DOHH2 (cell line): ENCODE measurements around the gene E2F6.

Experiments used
- EZH2phosphoT487 ChIP-seq: fragments of 200-600 bp; sonication (generic); IDR thresholded peaks from 2 replicates; pipeline ENCODE4 v1.6.1; 2017; ENCODE audit warnings: borderline replicate concordance, mild to moderate bottlenecking, antibody characterized with exemption, low read length, moderate library complexity, mixed read lengths
- TF ChIP-seq, protein P1 (sequence below): fragments of 200-600 bp; sonication (generic); IDR thresholded peaks from one replicate; pipeline ENCODE4 v1.5.1; 2014; ENCODE audit warnings: antibody characterized with exemption, mild to moderate bottlenecking, low read depth, low read length; ENCODE audit not compliant: poor library complexity, severe bottlenecking

DNA sequence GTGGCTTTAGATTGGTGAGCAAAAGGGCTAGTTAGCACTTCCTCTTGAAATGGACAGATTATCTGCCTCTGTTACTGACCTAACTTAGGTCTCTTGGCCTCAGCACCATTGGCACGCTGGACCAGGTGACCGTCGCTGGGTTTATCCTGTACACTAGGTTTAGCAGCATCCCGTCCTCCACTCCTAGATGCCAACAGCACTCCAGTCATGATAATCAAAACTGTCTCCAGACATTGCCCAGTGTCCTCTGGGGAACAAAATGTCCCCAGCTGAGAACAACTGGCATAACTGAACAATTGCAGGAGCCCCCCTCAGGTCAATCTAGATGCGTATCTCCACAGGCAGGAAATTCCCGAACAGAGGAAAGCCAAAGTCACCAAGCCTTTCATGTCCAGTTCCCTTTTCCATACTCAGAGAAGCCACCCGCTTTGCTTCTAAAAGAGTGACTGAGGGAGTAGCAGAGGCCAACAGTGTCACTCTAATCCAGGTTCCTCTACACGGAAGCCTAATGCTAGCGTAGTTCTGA is 27.3 kb downstream of the E2F6 start:
- TF ChIP-seq, protein P1, sequence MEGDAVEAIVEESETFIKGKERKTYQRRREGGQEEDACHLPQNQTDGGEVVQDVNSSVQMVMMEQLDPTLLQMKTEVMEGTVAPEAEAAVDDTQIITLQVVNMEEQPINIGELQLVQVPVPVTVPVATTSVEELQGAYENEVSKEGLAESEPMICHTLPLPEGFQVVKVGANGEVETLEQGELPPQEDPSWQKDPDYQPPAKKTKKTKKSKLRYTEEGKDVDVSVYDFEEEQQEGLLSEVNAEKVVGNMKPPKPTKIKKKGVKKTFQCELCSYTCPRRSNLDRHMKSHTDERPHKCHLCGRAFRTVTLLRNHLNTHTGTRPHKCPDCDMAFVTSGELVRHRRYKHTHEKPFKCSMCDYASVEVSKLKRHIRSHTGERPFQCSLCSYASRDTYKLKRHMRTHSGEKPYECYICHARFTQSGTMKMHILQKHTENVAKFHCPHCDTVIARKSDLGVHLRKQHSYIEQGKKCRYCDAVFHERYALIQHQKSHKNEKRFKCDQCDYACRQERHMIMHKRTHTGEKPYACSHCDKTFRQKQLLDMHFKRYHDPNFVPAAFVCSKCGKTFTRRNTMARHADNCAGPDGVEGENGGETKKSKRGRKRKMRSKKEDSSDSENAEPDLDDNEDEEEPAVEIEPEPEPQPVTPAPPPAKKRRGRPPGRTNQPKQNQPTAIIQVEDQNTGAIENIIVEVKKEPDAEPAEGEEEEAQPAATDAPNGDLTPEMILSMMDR = no peak
- no peak for TF ChIP-seq EZH2phosphoT487
